ENCODE measurements around the gene ST3GAL4.

The ST3GAL4 gene

DNA sequence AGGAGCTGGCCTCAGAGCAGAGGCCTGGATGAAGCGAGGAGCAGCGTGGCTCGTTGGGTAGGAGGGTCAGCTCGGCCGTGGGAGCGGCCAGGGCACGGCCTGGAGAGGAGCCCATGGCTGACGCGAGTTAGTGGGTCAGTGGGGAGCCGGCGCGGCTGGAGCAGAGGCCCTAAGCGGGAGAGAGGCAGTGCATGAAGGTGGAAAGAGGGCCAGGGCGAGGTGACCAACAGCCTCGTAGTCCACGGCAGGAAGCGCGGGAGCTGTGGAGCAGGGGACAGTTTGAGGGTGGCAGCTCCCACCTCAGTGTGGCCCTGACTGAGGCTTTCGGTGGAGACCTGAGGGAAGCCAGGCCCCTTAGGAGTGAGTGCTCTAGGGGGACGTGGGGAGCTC lies 27.5 kb upstream of the ST3GAL4 start:
- H3F3A ChIP-seq (ENCODE audit: low read depth) = no peaks in the 10 kb centered on the region
- peaks cover 14% of the 10 kb centered on the region; the same call in 1 of the 2 replicates for H3K79me2 ChIP-seq (ENCODE audit: insufficient read depth, low read length)
- no peak overlapping the region for H3K4me3 ChIP-seq (ENCODE audit: low read length, poor library complexity, severe bottlenecking)
- H2AFZ ChIP-seq (ENCODE audit: low read length) = no peak overlapping the region
- H3K4me2 ChIP-seq (ENCODE audit: low read depth, low read length, poor library complexity, severe bottlenecking) = no peak overlapping the region
- H4K20me1 ChIP-seq (ENCODE audit: insufficient read depth, low read length, poor library complexity, severe bottlenecking) = no peaks in the 10 kb centered on the region
- H3K4me1 ChIP-seq (ENCODE audit: insufficient read depth, low read length, poor library complexity, severe bottlenecking) = no peaks in the 10 kb centered on the region
- H3K36me3 ChIP-seq (ENCODE audit: insufficient read depth, low read length) = peaks cover 21% of the 10 kb centered on the region; the same call in 1 of the 2 replicates
- H3K9ac ChIP-seq (ENCODE audit: low read depth, low read length, poor library complexity, severe bottlenecking) = no peak overlapping the region
- H3K27me3 ChIP-seq (ENCODE audit: insufficient read depth, low read length, poor library complexity, severe bottlenecking) = no peaks in the 10 kb centered on the region
- TF ChIP-seq EZH2phosphoT487 (IDR thresholded peaks at IDR 0.05; ENCODE audit: borderline replicate concordance) = no peak
- TF ChIP-seq, protein P1, sequence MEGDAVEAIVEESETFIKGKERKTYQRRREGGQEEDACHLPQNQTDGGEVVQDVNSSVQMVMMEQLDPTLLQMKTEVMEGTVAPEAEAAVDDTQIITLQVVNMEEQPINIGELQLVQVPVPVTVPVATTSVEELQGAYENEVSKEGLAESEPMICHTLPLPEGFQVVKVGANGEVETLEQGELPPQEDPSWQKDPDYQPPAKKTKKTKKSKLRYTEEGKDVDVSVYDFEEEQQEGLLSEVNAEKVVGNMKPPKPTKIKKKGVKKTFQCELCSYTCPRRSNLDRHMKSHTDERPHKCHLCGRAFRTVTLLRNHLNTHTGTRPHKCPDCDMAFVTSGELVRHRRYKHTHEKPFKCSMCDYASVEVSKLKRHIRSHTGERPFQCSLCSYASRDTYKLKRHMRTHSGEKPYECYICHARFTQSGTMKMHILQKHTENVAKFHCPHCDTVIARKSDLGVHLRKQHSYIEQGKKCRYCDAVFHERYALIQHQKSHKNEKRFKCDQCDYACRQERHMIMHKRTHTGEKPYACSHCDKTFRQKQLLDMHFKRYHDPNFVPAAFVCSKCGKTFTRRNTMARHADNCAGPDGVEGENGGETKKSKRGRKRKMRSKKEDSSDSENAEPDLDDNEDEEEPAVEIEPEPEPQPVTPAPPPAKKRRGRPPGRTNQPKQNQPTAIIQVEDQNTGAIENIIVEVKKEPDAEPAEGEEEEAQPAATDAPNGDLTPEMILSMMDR (conservative IDR thresholded peaks at IDR 0.05; ENCODE audit: low read length) = no peak
- H3K9me3 ChIP-seq (ENCODE audit: insufficient read depth, low read depth, low read length) = no peaks in the 10 kb centered on the region
- no peaks in the 10 kb centered on the region for H3K9me2 ChIP-seq (replicated peaks; ENCODE audit: low read depth, low read length)

DNA sequence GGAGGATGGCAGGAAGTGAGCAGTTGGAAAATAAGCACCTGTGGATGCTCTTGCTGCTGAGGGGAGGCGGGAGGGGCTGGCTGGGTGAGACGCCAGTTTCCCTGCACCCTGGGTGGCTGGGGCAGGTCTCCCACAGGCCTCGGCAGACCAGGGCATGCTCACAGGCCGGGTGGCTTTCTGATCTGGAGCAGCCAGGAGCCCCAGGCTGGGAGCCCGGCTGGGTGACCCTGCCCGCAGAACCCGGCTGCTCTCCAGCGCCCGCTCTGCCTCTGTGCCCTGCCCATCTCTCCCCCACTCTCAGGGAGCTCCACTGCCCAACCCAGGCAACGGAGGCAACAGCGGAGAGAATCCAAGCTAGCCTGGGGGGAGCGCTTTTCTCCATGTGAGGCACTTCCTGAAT lies 27.0 kb upstream of the ST3GAL4 start:
- no peaks in the 10 kb centered on the region for H4K20me1 ChIP-seq (ENCODE audit: insufficient read depth, low read length, poor library complexity, severe bottlenecking)

DNA sequence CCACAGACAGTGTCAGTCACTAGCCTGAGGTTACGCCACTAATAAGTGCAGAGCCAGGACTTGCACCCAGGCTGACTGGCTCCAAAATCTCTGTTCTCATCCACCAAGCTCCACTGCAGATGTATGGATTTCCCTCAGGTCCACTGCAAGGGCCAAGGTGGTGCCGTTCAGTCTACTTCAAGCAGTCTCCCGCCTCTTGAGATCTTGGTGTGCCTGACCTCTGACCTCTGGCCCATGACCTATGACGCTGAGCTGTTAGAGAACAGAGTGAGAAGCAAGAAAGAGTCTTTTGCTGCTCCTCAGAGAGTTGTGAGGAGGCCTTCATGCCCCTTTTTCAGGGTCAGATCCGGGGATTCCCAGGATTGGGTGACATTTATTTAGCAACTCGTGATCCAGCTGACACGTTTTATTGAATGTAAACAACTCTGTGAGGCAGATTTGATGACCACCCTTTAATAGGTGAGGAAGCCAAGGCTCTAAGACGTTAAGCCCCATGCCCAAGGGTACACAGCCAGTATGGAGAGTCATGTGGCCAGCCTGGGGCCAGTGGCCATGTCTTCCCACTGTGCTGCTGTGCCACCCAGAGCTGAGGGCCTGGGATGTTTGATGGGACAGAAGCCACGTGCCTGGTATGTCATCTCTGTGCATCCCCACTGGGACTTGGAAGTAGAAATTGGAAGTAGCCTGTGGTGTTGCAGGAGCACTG lies 26.4 kb upstream of the ST3GAL4 start:
- Histone ChIP-seq H3F3A (ENCODE audit: low read depth) (no peaks in the 10 kb centered on the region), H3K4me2 (ENCODE audit: low read depth, low read length, poor library complexity, severe bottlenecking) (no peak overlapping the region), H2AFZ (ENCODE audit: low read length) (no peak overlapping the region), H3K4me3 (ENCODE audit: low read length, poor library complexity, severe bottlenecking) (no peak overlapping the region), H3K79me2 (ENCODE audit: insufficient read depth, low read length) (peaks cover 14% of the 10 kb centered on the region; the same call in 1 of the 2 replicates), H3K36me3 (ENCODE audit: insufficient read depth, low read length) (peaks cover 31% of the 10 kb centered on the region; the same call in 1 of the 2 replicates), H4K20me1 (ENCODE audit: insufficient read depth, low read length, poor library complexity, severe bottlenecking) (no peaks in the 10 kb centered on the region), H3K4me1 (ENCODE audit: insufficient read depth, low read length, poor library complexity, severe bottlenecking) (no peaks in the 10 kb centered on the region), H3K9ac (ENCODE audit: low read depth, low read length, poor library complexity, severe bottlenecking) (no peak overlapping the region), H3K27me3 (ENCODE audit: insufficient read depth, low read length, poor library complexity, severe bottlenecking) (no peaks in the 10 kb centered on the region), H3K9me2 (replicated peaks; ENCODE audit: low read depth, low read length) (no peaks in the 10 kb centered on the region), H3K9me3 (ENCODE audit: insufficient read depth, low read depth, low read length) (no peaks in the 10 kb centered on the region)
- no peak for TF ChIP-seq EZH2phosphoT487 (IDR thresholded peaks at IDR 0.05; ENCODE audit: borderline replicate concordance)
- TF ChIP-seq, protein P1 (conservative IDR thresholded peaks at IDR 0.05; ENCODE audit: low read length) = no peak

More for the DNA sequence above, 27.0 kb upstream of the ST3GAL4 start:
- Histone ChIP-seq H3K4me3 (ENCODE audit: low read length, poor library complexity, severe bottlenecking) (no peak overlapping the region), H3K79me2 (ENCODE audit: insufficient read depth, low read length) (peaks cover 14% of the 10 kb centered on the region; the same call in 1 of the 2 replicates), H3K9me2 (replicated peaks; ENCODE audit: low read depth, low read length) (no peaks in the 10 kb centered on the region), H3F3A (ENCODE audit: low read depth) (no peaks in the 10 kb centered on the region), H2AFZ (ENCODE audit: low read length) (no peak overlapping the region), H3K9me3 (ENCODE audit: insufficient read depth, low read depth, low read length) (no peaks in the 10 kb centered on the region), H3K27me3 (ENCODE audit: insufficient read depth, low read length, poor library complexity, severe bottlenecking) (no peaks in the 10 kb centered on the region), H3K9ac (ENCODE audit: low read depth, low read length, poor library complexity, severe bottlenecking) (no peak overlapping the region), H3K36me3 (ENCODE audit: insufficient read depth, low read length) (peaks cover 25% of the 10 kb centered on the region; the same call in 1 of the 2 replicates), H3K4me1 (ENCODE audit: insufficient read depth, low read length, poor library complexity, severe bottlenecking) (no peaks in the 10 kb centered on the region), H3K4me2 (ENCODE audit: low read depth, low read length, poor library complexity, severe bottlenecking) (no peak overlapping the region)
- TF ChIP-seq EZH2phosphoT487 (IDR thresholded peaks at IDR 0.05; ENCODE audit: borderline replicate concordance) = no peak
- TF ChIP-seq, protein P1 (conservative IDR thresholded peaks at IDR 0.05; ENCODE audit: low read length) = no peak
